HEK293T (cell line): Measurements from ENCODE around the gene GDPD2.

Experiments
- ARNT ChIP-seq: fragments of 450-650 bp; IDR thresholded peaks from 2 replicates; pipeline ENCODE4 v1.6.1; 2017; ENCODE audit warnings: mild to moderate bottlenecking
- FOXM1 ChIP-seq: fragments of 450-650 bp; IDR thresholded peaks from 2 replicates; pipeline ENCODE4 v1.6.1; 2017; ENCODE audit warnings: mild to moderate bottlenecking, borderline replicate concordance
- LEF1 ChIP-seq: fragments of 450-650 bp; IDR thresholded peaks from 2 replicates; pipeline ENCODE4 v1.6.1; 2017; ENCODE audit warnings: mild to moderate bottlenecking, borderline replicate concordance
- ZNF384 ChIP-seq: fragments of 450-650 bp; IDR thresholded peaks from 2 replicates; pipeline ENCODE4 v1.6.1; 2016

DNA sequence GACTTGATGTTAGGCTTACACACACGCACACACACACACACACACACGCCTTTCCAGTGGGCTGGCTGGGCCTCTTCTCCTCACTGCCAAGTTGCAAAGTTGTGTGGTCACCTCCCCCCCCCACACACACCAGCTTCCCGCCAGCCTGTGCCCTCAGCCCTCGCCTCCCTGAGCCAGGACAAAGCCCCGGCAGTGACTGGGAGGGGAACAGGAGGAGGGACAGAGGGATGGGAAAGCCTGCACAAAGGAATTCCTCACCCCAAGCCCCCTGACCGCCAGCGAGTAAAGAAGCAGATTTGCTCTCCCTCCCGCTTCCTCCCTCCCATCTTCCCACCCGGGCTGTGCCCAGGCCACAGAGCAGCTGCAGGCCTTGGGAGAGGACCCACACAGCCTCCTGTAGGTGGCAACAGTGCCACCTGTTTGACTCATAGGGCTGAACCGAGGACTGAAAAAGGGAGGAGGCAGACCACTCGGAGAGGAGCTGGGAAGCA, at the start of gene GDPD2:
- TF ChIP-seq LEF1 (no peak), ARNT (no peak), ZNF384 (no peak), FOXM1 (no peak)
